IPS-11a (cell line): Measurements from ENCODE around the gene NTM.

Experiments used
- H3K4me3 ChIP-seq: one replicate; pipeline ENCODE4 v1.5.1; 2013; ENCODE audit warnings: low read depth, low read length, control low read depth

The NTM gene

DNA sequence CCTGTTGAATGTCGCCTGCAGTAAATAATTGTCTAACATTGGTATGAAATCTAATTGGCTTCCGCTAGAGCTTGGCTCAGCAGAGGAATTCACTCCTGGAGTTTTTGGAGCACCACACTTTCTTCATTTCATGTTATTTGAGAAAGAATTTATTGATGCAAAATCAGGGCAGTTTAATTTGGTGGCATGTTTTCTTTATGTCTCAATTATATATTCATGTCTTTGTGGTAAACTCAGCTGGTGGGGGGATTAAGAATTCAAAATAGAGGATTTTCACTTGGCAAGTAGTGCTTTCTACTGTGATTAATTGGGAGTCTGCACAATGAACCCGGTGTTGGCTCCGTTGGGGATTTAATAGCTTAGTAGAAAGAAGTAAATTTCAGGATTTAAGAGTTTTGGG is 784.4 kb downstream of the NTM start:
- H3K4me3 ChIP-seq = no peak overlapping the region

GRCh38 chr11:132158091-132158490 is 787.7 kb downstream of the NTM start:
- H3K4me3 ChIP-seq = no peak overlapping the region

- H3K4me3 ChIP-seq = no peak overlapping the region
Measured at GRCh38 chr11:132158696-132159095, 788.3 kb downstream of the NTM start.

DNA sequence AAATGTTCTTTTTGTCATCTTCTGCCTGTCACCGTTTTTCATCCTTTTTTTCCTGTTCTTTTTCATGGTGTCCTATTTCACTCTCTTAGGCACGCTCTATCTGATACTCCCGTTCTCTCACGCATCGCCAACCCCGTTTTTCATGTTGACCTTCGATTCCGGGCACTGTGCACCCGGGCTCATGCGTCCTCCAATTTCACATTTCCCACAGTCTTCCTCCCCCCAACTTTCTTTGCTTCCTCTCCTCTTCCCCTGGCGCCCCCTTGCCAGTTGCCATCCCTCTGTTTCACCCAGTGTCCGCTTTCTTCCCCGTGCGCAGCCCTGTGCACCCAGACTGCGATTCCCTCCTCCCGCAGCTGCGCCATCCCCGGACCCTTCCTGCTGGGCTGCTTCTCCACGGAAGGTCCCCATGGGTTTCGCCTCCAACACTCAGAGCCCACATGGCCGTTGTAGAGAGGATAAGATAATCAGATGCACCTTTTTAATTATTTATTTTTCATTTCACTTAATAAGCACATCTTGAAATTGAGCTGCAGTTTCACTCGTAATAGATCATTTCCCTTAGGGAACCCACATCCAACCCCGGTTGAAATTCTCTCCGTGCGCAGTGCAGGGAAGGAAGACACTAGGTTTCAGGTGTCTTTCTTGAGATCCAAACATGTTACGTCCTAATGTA is 791.1 kb downstream of the NTM start:
- no peak overlapping the region for H3K4me3 ChIP-seq

DNA sequence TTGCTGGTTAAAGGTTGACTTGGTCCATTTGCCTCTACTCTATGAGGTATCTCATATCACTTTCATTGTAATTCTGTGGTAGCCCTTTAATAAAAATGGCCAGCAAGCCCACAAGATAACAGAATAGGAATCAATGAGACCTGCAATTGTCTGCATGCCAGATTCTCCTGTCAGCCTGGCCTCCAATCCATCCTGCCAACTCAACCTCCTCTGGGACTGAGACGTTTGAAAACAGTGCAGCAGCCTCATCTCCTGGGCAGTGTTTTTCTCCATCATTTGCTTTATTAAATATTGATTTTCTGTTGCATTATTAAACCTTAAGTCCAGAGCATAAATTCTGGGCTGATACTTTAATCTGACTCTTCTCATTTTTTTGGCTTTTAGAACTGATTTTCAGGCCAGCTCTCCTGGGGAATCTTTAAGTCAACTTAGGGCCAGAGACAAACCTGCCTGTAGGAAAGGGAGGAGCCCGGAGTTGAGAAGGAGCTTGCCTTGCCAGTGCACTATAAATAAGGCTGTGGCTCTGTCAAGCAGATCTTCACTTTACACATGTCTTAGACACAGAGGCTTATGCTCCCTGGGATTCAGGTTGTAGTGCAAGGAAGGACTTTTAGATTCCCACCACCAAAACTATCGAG is 798.0 kb downstream of the NTM start:
- no peak overlapping the region for H3K4me3 ChIP-seq

GRCh38 chr11:132171031-132171430 is 800.6 kb downstream of the NTM start:
- H3K4me3 ChIP-seq = no peak overlapping the region

GRCh38 chr11:132174362-132175255 is 804.2 kb downstream of the NTM start:
- no peak overlapping the region for H3K4me3 ChIP-seq

GRCh38 chr11:132177106-132177505 is 806.7 kb downstream of the NTM start:
- no peak overlapping the region for H3K4me3 ChIP-seq

DNA sequence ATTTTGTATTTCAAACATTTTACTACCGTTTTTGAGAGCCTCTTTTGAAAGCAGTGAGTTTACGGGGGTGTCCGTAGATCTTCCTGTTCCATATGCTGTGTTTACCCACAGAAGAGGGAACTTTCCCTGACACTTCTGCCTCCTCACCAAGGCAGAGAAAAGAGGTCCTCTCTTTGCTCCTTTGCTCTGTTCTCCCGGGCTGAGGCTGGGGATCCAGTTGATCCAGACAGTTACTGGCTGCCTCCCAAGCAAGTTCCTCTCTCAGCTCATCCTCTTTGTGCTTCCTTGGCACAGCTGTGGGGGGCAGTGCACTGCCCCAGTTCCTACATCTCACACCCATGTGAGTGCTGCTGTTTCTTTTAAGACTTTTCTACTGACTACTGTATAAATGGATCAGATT is 813.7 kb downstream of the NTM start:
- no peak overlapping the region for H3K4me3 ChIP-seq

DNA sequence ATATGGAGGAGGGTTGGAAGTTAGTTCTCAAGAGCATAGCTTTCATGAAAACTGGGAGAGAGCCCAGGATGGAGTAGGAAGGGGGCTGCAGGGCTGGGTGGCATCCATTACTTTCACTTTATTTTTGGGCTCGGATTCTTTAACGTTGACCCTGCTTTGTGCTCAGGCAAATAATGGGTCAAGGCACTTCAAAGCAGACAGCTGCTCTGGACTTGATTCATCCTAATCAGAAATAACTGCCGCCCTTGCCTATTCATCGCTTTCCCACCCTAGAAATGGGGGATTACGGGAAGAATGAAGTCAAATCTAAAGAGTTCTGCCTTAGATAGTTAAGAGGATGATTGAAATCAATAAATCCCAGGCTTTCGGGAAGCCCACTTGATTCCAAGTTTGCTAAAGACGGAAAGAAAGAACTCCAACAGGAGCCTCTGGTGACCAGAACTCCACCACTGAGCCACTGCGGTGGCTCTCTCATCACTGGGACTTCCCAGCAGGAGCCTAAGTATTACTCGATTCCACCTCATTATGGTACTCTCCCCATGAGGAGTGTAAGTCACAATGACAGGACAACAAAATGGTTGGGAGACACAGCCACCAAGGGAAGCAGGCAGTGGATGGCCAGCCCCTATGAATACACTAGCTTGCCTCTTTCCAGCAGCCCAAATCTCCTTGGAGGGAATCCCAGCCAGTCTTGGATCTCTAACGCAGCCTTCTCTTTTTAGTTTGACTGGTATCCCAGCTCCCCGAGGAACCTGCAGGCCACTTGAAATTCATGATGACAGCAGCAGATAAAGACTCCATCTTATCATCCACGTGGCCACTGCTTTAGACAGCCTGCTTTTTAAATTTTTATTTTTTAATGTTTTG is 815.5 kb downstream of the NTM start:
- H3K4me3 ChIP-seq = no peak overlapping the region

DNA sequence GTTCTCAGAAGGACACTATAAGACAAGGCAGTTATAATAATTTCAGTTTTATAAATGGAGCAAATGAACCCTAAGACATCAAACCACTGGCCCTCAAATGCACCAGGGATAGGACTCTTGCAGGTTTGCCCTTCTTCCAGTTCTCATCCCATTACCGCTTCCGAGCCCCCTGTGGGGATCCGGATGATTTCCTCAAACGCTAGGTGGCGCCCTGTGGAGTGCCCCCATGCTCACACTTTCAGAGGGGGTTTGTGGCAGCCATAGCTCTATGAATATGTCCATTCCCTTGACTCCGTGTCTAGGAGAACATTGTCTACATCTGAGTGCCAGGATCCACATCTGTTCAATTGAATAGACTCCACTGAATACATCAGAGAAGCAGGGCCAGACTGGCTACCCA is 816.3 kb downstream of the NTM start:
- no peak overlapping the region for H3K4me3 ChIP-seq

DNA sequence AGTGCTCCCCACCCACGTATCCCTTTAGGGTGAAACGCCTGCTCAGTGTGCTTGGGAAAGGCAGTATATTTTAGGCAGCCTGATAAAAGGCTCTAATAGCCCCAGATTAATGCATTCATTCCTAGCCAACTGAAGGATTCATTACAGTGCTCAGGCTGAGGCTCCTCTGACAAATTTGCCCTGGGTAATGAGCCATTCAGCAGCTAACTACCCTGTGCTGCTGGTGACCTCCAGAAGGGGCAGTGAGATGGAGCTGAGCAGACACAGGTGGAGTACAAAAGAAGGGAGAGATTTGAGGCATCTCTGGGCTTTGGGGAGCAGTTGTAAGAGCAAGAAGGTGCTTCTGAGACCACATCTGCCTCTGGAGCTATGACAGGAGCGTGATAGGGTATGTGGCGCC is 817.0 kb downstream of the NTM start:
- H3K4me3 ChIP-seq = no peak overlapping the region

DNA sequence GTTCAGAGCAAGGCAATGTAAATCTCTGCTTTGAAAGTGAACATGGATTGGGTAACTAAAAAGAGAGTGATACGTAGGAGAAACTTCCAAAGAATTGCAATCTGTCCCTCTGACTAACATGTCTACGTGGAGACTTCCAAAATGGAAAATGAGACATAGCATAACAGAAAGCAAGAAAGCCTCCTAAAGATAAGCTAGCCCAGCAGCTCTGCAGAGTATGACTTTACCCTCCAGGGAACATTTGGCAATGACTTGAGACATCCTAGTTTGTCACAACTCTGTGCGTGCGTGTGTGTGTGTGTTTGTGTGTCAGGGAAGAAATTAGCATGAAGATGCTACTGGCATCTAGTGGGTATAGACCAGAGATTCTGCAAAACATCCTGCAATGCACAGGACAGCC is 817.4 kb downstream of the NTM start:
- H3K4me3 ChIP-seq = no peak overlapping the region

DNA sequence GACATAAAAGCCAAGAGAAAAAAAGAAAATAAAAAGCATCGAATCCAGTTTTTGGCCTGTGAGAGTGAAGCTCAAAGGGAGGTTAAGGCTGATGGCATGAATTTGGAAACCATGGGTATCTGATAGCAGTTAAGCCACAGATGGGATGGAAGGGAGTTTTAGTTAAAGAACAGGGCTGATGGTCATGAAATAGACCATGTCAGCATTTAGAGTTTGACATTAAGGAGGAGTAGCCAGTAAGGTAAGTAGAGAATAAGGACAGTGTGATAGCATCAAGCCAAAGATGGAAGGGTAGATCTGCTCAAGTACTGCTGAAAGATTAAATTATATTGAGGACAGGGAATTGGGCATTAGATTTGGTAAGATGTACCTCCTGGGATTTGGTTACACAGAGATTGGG is 826.5 kb downstream of the NTM start:
- H3K4me3 ChIP-seq = no peak overlapping the region

DNA sequence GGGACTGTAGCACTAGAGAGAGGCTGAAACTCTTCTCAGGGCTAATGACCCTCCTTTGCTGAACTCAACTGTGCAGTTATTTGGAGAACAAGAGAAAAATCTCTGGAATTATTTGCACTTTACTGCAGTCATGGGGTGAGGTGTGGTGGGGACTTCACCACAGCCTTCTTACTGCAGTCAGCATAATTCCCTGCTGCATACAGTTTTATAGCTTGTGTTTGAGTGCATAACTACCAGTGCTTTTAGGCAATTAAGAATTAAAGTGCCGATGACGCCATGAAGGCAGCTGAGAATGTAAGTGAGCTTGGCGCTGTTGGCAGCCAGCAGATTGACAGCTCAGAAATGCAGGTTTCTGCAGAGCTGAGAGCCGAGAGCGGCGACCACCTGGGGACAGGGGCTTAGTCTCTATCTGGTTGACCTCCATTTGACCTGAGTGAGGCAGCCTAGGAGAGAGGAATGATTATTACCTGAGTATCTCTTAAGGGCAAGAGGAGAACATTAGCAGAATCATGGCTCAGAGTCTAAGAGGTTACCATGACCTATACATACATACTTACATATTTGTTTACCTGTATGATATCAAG is 830.0 kb downstream of the NTM start:
- H3K4me3 ChIP-seq = no peak overlapping the region

DNA sequence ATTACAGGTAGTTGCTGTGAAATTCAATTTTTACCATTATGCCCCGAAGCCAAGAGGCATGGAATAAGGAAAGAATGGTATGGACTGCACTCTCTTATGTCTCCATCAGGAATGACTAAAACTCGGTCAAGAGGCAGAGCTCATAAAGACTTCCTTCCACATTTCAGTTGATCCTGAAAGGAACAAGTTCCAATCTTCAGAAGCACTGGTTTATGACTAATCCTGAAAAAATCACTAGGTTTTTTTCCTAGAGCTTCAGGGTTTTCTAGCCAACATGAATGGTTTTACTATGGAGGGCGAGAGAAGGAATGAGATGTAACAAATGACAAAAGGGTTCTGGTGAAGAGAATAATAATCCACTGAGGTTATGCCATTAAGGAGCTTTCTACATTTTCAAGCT is 832.2 kb downstream of the NTM start:
- H3K4me3 ChIP-seq = no peak overlapping the region

GRCh38 chr11:132205006-132205405 is 834.6 kb downstream of the NTM start:
- no peak overlapping the region for H3K4me3 ChIP-seq

DNA sequence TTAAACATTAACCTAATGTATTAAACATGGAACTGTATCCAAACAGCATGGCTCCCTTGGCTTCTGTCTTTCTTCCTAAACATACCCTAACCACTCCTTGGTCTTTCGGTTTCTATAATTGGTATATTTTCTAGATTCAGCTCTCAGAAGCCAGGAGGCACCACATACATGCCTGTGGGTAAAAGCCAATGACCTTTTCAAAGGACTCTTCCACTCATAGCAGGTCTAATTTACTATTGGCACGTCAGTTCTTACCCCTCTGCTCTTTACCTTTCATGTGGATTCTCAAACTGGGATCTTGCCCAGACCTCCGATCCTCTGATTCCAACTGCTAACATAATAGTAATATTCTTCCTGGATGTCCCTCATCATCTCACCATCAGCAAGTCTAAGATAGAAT is 835.1 kb downstream of the NTM start:
- H3K4me3 ChIP-seq = no peak overlapping the region

- H3K4me3 ChIP-seq = no peak overlapping the region
Measured at GRCh38 chr11:132206993-132207392, 836.6 kb downstream of the NTM start.

DNA sequence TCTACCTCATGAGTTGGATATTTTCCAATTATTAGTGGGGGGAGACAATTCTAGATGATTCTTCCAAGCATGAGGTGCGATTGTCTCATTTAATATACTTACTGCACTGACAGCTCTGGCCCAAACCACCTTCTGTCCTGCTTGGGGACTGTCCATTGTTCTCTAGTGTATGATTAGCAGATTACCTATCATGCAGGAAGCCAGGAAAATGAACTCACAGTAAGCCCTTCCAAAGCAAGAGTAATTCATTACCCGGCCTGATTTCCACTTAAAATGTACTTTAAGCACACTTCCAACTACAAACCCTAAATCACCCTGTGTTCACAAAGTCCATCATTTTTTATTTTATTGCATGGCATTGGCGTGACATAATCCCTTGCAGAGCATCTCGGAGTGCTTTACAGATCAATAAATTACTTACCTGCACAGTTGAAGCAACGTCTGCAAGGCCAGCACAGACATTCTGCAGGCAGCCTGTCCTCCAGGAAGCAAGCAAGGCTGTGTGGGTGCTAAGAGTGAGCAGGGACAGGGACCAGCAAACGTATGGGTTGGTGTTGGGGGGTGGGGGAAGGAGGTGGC is 838.2 kb downstream of the NTM start:
- no peak overlapping the region for H3K4me3 ChIP-seq
